IMR-90 (cell line): Measurements from ENCODE around the gene BSDC1. TPM values are rescaled to one million over a fixed set of nuclear protein-coding genes. Genes with fewer than 3 reads are reported as not detected.

Experiments
- ATAC-seq: fragments of 200-7000 bp; cut with Tn5 transposase; 2 replicates; pipeline ENCODE4 v1.9.1; 2020; ENCODE audit warnings: low read depth, mild to moderate bottlenecking, moderate library complexity
- BruUV-seq: library from RNA; stranded (reverse); fragments of 400-500 nt; replicated peaks from 2 replicates; lab custom pipeline; 2021; lab: Mats Ljungman, UMichigan
- CTCF ChIA-PET: fragments of 300-600 bp; formaldehyde crosslinking; extraction: SDS; loops from one replicate; lab custom pipeline; 2021; ENCODE audit warnings: antibody characterized with exemption; lab: Yijun Ruan, JAX
- POLR2A ChIA-PET: fragments of 300-600 bp; sonication (Branson Sonifier 250); formaldehyde crosslinking; loops from one replicate; lab custom pipeline; 2022; ENCODE audit warnings: antibody characterized with exemption; ENCODE audit not compliant: unreplicated experiment; lab: Charles Lee
- DNase-seq: peaks from one replicate; pipeline ENCODE4 v3.0.0; 2013
- H2AFZ ChIP-seq: replicated peaks from 2 replicates; pipeline ENCODE3; 2013; ENCODE audit warnings: low read length, mild to moderate bottlenecking; ENCODE audit not compliant: poor library complexity
- H2AK5ac ChIP-seq: 2 replicates; pipeline ENCODE4 v1.6.1; 2013; ENCODE audit warnings: low read depth, low read length, inconsistent platforms
- H2AK9ac ChIP-seq: replicated peaks from 2 replicates; pipeline ENCODE3; 2013; ENCODE audit warnings: mild to moderate bottlenecking, low read depth, low read length, moderate library complexity; ENCODE audit not compliant: poor library complexity
- H2BK120ac ChIP-seq: 2 replicates; pipeline ENCODE4 v1.6.1; 2013; ENCODE audit warnings: low read depth, low read length, inconsistent platforms
- H2BK15ac ChIP-seq: 3 replicates; pipeline ENCODE4 v1.6.1; 2013; ENCODE audit warnings: low read depth, low read length, inconsistent platforms
- H2BK20ac ChIP-seq: 2 replicates; pipeline ENCODE4 v1.6.1; 2013; ENCODE audit warnings: low read depth, mild to moderate bottlenecking, inconsistent platforms, low read length, moderate library complexity
- H2BK5ac ChIP-seq: 2 replicates; pipeline ENCODE4 v1.6.1; 2013; ENCODE audit warnings: mild to moderate bottlenecking, low read depth, low read length, inconsistent platforms; ENCODE audit not compliant: poor library complexity, severe bottlenecking
- H3K14ac ChIP-seq: replicated peaks from 2 replicates; pipeline ENCODE4 v1.6.1; 2013; ENCODE audit warnings: low read depth, low read length, inconsistent platforms
- H3K18ac ChIP-seq: 2 replicates; pipeline ENCODE4 v1.6.1; 2013; ENCODE audit warnings: low read depth, low read length, control low read depth
- H3K23ac ChIP-seq: 2 replicates; pipeline ENCODE4 v1.6.1; 2013; ENCODE audit warnings: low read depth, low read length, inconsistent platforms
- H3K27ac ChIP-seq: 2 replicates; pipeline ENCODE4 v1.5.1; 2013; ENCODE audit warnings: mild to moderate bottlenecking, control low read depth, low read length; ENCODE audit not compliant: insufficient read depth
- H3K27me3 ChIP-seq: 2 replicates; pipeline ENCODE4 v1.6.1; 2013; ENCODE audit warnings: low read length; ENCODE audit not compliant: control insufficient read depth, insufficient read depth
- H3K36me3 ChIP-seq: 2 replicates; pipeline ENCODE4 v1.6.1; 2013; ENCODE audit warnings: low read length, mixed read lengths; ENCODE audit not compliant: control insufficient read depth, insufficient read depth
- H3K4ac ChIP-seq: 2 replicates; pipeline ENCODE4 v1.6.1; 2013; ENCODE audit warnings: low read depth, low read length, inconsistent platforms
- H3K4me1 ChIP-seq: 2 replicates; pipeline ENCODE4 v1.6.1; 2013; ENCODE audit warnings: low read length, mixed read lengths; ENCODE audit not compliant: control insufficient read depth, insufficient read depth
- H3K4me2 ChIP-seq: 2 replicates; pipeline ENCODE4 v1.6.1; 2013; ENCODE audit warnings: low read depth, mild to moderate bottlenecking, control low read depth, low read length, moderate library complexity
- H3K4me3 ChIP-seq: 2 replicates; pipeline ENCODE4 v1.5.1; 2013; ENCODE audit warnings: low read depth, mild to moderate bottlenecking, control low read depth, low read length, moderate library complexity; ENCODE audit not compliant: insufficient read depth
- H3K56ac ChIP-seq: 2 replicates; pipeline ENCODE4 v1.6.1; 2013; ENCODE audit warnings: low read length, inconsistent platforms; ENCODE audit not compliant: insufficient read depth; ENCODE audit errors: extremely low read depth
- H3K79me1 ChIP-seq, 2 experiments: 2 replicates each; pipeline ENCODE4 v1.6.1; 2013; ENCODE audit warnings: low read length in 2 of 2, inconsistent platforms in 1 of 2, low read depth in 1 of 2
- H3K9ac ChIP-seq: 2 replicates; pipeline ENCODE4 v1.6.1; 2013; ENCODE audit warnings: low read depth, low read length, control low read depth
- H3K9me1 ChIP-seq: 2 replicates; pipeline ENCODE4 v1.6.1; 2013; ENCODE audit warnings: low read length, inconsistent platforms; ENCODE audit not compliant: insufficient read depth
- H3K9me3 ChIP-seq: 2 replicates; pipeline ENCODE4 v1.6.1; 2013; ENCODE audit warnings: low read length; ENCODE audit not compliant: control insufficient read depth, insufficient read depth
- H4K20me1 ChIP-seq: 2 replicates; pipeline ENCODE4 v1.6.1; 2013; ENCODE audit warnings: low read length, inconsistent platforms; ENCODE audit not compliant: insufficient read depth
- H4K5ac ChIP-seq: 2 replicates; pipeline ENCODE4 v1.6.1; 2013; ENCODE audit warnings: mild to moderate bottlenecking, low read depth, low read length, control low read depth
- H4K8ac ChIP-seq, 2 experiments: 2 replicates each; pipeline ENCODE4 v1.6.1; 2013; ENCODE audit warnings: low read depth in 2 of 2, low read length in 2 of 2, control low read depth in 1 of 2, inconsistent platforms in 1 of 2
- H4K91ac ChIP-seq: 2 replicates; pipeline ENCODE4 v1.6.1; 2013; ENCODE audit warnings: low read depth, low read length, inconsistent platforms; ENCODE audit not compliant: insufficient read depth
- BHLHE40 ChIP-seq: fragments of 150-350 bp; IDR thresholded peaks from 2 replicates; pipeline ENCODE4 v1.6.1; 2016; ENCODE audit warnings: mild to moderate bottlenecking, low read depth, low read length
- CEBPB ChIP-seq: IDR thresholded peaks from 2 replicates; pipeline ENCODE4 v1.6.1; 2012; ENCODE audit warnings: low read depth, low read length, improper control_type of control experiment
- CHD1 ChIP-seq: IDR thresholded peaks from 2 replicates; pipeline ENCODE4 v1.6.1; 2012; ENCODE audit warnings: low read depth, low read length, improper control_type of control experiment
- FOS ChIP-seq: fragments of 150-350 bp; IDR thresholded peaks from 2 replicates; pipeline ENCODE4 v1.6.1; 2016; ENCODE audit warnings: low read depth, low read length
- MAFK ChIP-seq: IDR thresholded peaks from 2 replicates; pipeline ENCODE4 v1.6.1; 2012; ENCODE audit warnings: low read depth, low read length, improper control_type of control experiment
- MAZ ChIP-seq: IDR thresholded peaks from 2 replicates; pipeline ENCODE4 v1.6.1; 2012; ENCODE audit warnings: low read depth, mild to moderate bottlenecking, low read length, improper control_type of control experiment, moderate library complexity, borderline replicate concordance
- MXI1 ChIP-seq: IDR thresholded peaks from 2 replicates; pipeline ENCODE4 v1.6.1; 2012; ENCODE audit warnings: low read depth, mild to moderate bottlenecking, low read length, moderate library complexity, borderline replicate concordance
- NFE2L2 ChIP-seq: fragments of 150-350 bp; IDR thresholded peaks from 2 replicates; pipeline ENCODE4 v1.6.1; 2016; ENCODE audit warnings: low read depth, mild to moderate bottlenecking, low read length
- POLR2A ChIP-seq: IDR thresholded peaks from 2 replicates; pipeline ENCODE4 v1.6.1; 2012; ENCODE audit warnings: mild to moderate bottlenecking, low read depth, low read length
- RAD21 ChIP-seq: IDR thresholded peaks from 2 replicates; pipeline ENCODE4 v1.6.1; 2012; ENCODE audit warnings: low read length, improper control_type of control experiment
- RCOR1 ChIP-seq: IDR thresholded peaks from 2 replicates; pipeline ENCODE4 v1.6.1; 2012; ENCODE audit warnings: mild to moderate bottlenecking, low read length, improper control_type of control experiment; ENCODE audit not compliant: insufficient replicate concordance
- RFX5 ChIP-seq: IDR thresholded peaks from 2 replicates; pipeline ENCODE4 v1.8.0; 2012; ENCODE audit warnings: low read depth, mild to moderate bottlenecking, low read length, moderate library complexity
- SMC3 ChIP-seq: fragments of 150-350 bp; IDR thresholded peaks from 2 replicates; pipeline ENCODE4 v1.6.1; 2016; ENCODE audit warnings: low read depth, mild to moderate bottlenecking, antibody characterized with exemption, low read length, moderate library complexity
- WGBS, 2 experiments: methylation state at CpG; one replicate each; pipeline versions ENCODE4 v1.1.5 to v1.1.7; 2013; ENCODE audit warnings: missing lambda C conversion rate in 2 of 2; ENCODE audit not compliant: insufficient read length in 1 of 2; ENCODE audit errors: extremely low coverage in 2 of 2; 5-methylcytosine and 5-hydroxymethylcytosine counted together
- dilution Hi-C: fragments of 300-500 bp; cut with HindIII; formaldehyde crosslinking; loops from one replicate; pipeline ENCODE4 v1.14.3; 2018; ENCODE audit warnings: low sequenced_read_pairs; ENCODE audit not compliant: unreplicated experiment
- in situ Hi-C: fragments of 300-500 bp; cut with MboI; formaldehyde crosslinking; loops from 3 replicates; pipeline ENCODE4 v1.14.3; 2019; ENCODE audit warnings: low sequenced_read_pairs, inconsistent platforms, mixed read lengths
- intact Hi-C: fragments of 100-400 bp; cut with micrococcal nuclease; formaldehyde crosslinking; loops from 2 replicates; pipeline ENCODE4 v1.10.0; 2022
- polyA plus RNA-seq, 3 experiments: library from polyadenylated mRNA; depleted of rRNA; stranded (reverse); fragments of >200 nt; gene quantifications; 2 replicates each; pipeline ENCODE4 v1.2.3, GENCODE V29; 2012; ENCODE audit warnings: low replicate concordance in 1 of 3
- total RNA-seq: library from RNA; depleted of rRNA; stranded (reverse); fragments of >200 nt; gene quantifications from 2 replicates; pipeline ENCODE4 v1.2.3, GENCODE V29; 2012
- TF ChIP-seq, protein P1 (sequence below): fragments of 150-350 bp; IDR thresholded peaks from 2 replicates; pipeline ENCODE4 v1.6.1; 2017; ENCODE audit warnings: mild to moderate bottlenecking, antibody characterized with exemption, low read length, low read depth
- TF ChIP-seq, protein P2 (sequence below): conservative IDR thresholded peaks from 2 replicates; pipeline ENCODE4 v1.5.1; 2012; ENCODE audit warnings: mild to moderate bottlenecking, low read depth, low read length, improper control_type of control experiment
- TF ChIP-seq, protein P3 (sequence below): fragments of 150-350 bp; IDR thresholded peaks from 2 replicates; pipeline ENCODE4 v1.6.1; 2016; ENCODE audit warnings: low read depth, mild to moderate bottlenecking, low read length, moderate library complexity, borderline replicate concordance

BSDC1 gene
- total and polyA plus RNA-seq, 2 of the 4 experiments (the other 2 are of a cell fraction), result 56.8 to 60.4 TPM

DNA sequence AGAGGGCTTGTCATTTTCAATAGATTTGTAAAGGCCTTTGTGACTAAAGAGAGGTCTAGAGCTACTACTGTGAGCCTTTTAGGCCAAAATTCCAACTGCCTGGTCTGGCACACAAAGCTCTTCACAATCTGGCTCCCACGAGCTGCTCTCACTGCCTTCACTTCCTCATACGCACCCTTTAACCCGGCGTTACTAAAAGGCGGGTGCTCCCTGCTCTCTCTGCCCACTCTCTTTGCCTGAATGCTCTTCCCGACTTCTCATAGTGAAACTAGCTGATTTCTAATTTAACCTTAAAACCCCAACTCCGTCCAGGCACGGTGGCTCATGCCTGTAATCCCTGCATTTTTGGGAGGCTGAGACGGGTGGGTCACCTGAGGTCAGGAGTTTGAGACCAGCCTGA is 14.2 kb downstream of the BSDC1 start:
- BruUV-seq, result no TSS peak
- H4K20me1 ChIP-seq, result no peaks in the 10 kb centered on the region
- H2AK5ac ChIP-seq, result no peak overlapping the region
- H2AFZ ChIP-seq, result no peak overlapping the region
- no peak overlapping the region for H4K8ac ChIP-seq
- TF ChIP-seq, protein P1, sequence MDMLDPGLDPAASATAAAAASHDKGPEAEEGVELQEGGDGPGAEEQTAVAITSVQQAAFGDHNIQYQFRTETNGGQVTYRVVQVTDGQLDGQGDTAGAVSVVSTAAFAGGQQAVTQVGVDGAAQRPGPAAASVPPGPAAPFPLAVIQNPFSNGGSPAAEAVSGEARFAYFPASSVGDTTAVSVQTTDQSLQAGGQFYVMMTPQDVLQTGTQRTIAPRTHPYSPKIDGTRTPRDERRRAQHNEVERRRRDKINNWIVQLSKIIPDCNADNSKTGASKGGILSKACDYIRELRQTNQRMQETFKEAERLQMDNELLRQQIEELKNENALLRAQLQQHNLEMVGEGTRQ, result no peak
- TF ChIP-seq NFE2L2 (no peak), RFX5 (no peak), POLR2A (no peak), CEBPB (no peak), BHLHE40 (no peak), MAZ (no peak), RCOR1 (no peak), MXI1 (no peak), SMC3 (no peak), RAD21 (no peak), CHD1 (no peak), MAFK (no peak), FOS (no peak)
- TF ChIP-seq, protein P2, sequence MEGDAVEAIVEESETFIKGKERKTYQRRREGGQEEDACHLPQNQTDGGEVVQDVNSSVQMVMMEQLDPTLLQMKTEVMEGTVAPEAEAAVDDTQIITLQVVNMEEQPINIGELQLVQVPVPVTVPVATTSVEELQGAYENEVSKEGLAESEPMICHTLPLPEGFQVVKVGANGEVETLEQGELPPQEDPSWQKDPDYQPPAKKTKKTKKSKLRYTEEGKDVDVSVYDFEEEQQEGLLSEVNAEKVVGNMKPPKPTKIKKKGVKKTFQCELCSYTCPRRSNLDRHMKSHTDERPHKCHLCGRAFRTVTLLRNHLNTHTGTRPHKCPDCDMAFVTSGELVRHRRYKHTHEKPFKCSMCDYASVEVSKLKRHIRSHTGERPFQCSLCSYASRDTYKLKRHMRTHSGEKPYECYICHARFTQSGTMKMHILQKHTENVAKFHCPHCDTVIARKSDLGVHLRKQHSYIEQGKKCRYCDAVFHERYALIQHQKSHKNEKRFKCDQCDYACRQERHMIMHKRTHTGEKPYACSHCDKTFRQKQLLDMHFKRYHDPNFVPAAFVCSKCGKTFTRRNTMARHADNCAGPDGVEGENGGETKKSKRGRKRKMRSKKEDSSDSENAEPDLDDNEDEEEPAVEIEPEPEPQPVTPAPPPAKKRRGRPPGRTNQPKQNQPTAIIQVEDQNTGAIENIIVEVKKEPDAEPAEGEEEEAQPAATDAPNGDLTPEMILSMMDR, result no peak
- TF ChIP-seq, protein P3, sequence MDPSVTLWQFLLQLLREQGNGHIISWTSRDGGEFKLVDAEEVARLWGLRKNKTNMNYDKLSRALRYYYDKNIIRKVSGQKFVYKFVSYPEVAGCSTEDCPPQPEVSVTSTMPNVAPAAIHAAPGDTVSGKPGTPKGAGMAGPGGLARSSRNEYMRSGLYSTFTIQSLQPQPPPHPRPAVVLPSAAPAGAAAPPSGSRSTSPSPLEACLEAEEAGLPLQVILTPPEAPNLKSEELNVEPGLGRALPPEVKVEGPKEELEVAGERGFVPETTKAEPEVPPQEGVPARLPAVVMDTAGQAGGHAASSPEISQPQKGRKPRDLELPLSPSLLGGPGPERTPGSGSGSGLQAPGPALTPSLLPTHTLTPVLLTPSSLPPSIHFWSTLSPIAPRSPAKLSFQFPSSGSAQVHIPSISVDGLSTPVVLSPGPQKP, result no peak
- intact Hi-C loops (no loop called here), in situ Hi-C loops (no loop called here), dilution Hi-C loops (no loop called here)
- 94% methylated on average over 3 of the region's 9 CpGs; no CpG with 5 or more reads in 1 of the 2 experiments for WGBS, 2 experiments
- H3K9me3 ChIP-seq, result no peaks in the 10 kb centered on the region
- ChIA-PET CTCF (no interaction called here), POLR2A (no interaction called here)
- DNase-seq (no peak), ATAC-seq (no peak)
- no peak overlapping the region for H3K56ac ChIP-seq
- no peak overlapping the region for H2BK5ac ChIP-seq
- no peak overlapping the region for H4K5ac ChIP-seq
- peaks cover 5 to 11% of the 10 kb centered on the region in 2 experiments for H3K79me1 ChIP-seq
- H2BK120ac ChIP-seq, result no peak overlapping the region
- no peak overlapping the region for H3K9ac ChIP-seq
- no peak overlapping the region for H2BK20ac ChIP-seq
- H3K14ac ChIP-seq, result no peak overlapping the region
- no peak overlapping the region for H3K27ac ChIP-seq
- H3K9me1 ChIP-seq, result no peaks in the 10 kb centered on the region
- no peak overlapping the region for H3K4me3 ChIP-seq
- H3K23ac ChIP-seq, result no peak overlapping the region
- no peak overlapping the region for H3K4ac ChIP-seq
- no peak overlapping the region for H2BK15ac ChIP-seq
- H3K18ac ChIP-seq, result no peak overlapping the region
- no peak overlapping the region for H2AK9ac ChIP-seq
- H4K91ac ChIP-seq, result no peak overlapping the region
- H3K4me1 ChIP-seq, result no peaks in the 10 kb centered on the region
- no peaks in the 10 kb centered on the region for H3K27me3 ChIP-seq
- H3K36me3 ChIP-seq, result peaks cover 72% of the 10 kb centered on the region
- no peak overlapping the region for H3K4me2 ChIP-seq
